Stimulated activated CD8-positive, alpha-beta memory T cell treated with anti-CD3 and anti-CD28 coated beads, Interleukin-4, amount 100 ng/mL, for 4 hours (primary cell): Measurements from ENCODE around the gene KIFBP.
"Not testable (repeated sequence)": the region's sequence is repeated elsewhere in the genome, so short reads cannot be mapped to it uniquely, and the experiment has no call there.

Source experiments
- DNase-seq, 2 donors: peaks; one replicate each; pipeline ENCODE4 v3.0.0-alpha.2; 2020; ENCODE audit warnings: low read depth in 2 of 2, low spot score in 1 of 2

Gene KIFBP, protein sequence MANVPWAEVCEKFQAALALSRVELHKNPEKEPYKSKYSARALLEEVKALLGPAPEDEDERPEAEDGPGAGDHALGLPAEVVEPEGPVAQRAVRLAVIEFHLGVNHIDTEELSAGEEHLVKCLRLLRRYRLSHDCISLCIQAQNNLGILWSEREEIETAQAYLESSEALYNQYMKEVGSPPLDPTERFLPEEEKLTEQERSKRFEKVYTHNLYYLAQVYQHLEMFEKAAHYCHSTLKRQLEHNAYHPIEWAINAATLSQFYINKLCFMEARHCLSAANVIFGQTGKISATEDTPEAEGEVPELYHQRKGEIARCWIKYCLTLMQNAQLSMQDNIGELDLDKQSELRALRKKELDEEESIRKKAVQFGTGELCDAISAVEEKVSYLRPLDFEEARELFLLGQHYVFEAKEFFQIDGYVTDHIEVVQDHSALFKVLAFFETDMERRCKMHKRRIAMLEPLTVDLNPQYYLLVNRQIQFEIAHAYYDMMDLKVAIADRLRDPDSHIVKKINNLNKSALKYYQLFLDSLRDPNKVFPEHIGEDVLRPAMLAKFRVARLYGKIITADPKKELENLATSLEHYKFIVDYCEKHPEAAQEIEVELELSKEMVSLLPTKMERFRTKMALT

DNA sequence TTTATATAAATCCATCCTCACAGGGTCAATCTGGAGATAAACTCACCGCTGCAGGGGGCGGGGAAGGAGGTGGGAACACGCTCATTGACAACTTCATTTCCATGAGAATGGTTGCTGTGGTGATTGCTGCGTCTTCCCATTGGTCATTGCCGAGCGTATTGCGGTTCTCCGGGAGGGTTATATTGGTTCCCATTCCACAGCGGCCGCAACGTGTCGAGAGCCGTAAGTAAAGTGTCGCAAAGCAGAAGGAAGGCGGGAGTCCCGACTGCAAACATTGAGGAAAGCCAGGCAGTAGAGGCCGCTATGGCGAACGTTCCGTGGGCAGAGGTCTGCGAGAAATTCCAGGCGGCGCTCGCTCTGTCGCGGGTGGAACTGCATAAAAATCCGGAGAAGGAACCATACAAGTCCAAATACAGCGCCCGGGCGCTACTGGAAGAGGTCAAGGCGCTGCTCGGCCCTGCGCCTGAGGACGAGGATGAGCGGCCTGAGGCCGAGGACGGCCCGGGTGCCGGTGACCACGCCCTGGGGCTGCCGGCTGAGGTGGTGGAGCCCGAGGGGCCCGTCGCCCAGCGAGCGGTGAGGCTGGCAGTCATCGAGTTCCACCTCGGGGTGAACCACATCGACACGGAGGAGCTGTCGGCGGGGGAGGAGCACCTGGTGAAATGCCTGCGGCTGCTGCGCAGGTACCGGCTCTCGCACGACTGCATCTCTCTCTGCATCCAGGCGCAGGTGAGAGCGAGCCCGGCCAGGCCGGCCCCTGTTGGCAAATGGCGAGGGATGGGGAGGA, at the start of gene KIFBP:
Gene KIFBP (plus strand): TSS at position 274 of the 787 bp plus-strand sequence. CDS start 30 bp downstream, at position 304.
- DNase-seq: peak; percentile 33 to 60

DNA sequence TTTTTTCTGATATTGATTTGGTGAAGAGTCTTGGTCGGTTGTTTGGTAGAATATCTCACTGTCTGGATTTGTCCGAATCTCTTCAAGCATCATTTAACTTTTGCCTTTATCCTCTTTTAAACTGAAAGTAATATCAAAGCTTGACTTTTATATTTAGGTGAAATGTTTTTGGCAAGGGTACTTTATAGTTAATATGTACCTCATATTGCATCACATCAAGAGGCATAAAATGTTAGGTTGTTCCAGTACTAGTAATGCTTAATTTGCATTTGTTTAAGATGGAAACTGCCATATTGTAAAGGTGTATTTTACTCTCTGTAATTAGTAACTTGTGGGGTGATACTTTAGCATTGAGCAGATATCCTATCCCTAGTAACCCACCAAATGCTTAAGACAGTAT, 49.7 kb upstream of the KIFBP start:
- no peak for DNase-seq

DNA sequence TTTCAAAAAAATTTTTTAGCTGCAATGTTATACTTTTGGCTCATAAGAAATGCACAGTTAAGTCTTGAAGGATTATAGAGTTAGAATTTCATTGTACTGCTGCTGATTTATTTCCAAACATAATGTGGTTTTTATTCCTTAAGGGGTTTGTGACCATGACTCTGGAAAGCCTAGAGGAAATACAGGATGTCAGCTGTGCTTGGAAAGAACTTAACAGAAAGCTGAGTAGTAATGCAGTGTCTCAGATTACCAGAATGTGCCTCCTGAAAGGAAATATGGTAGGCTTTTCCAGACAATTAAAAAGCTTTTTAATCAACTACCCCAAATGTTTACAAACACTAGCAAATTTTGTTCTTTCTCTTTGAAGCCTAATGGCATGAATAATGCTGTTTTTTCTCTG, 47.7 kb upstream of the KIFBP start:
- not testable (repeated sequence) for DNase-seq

DNA sequence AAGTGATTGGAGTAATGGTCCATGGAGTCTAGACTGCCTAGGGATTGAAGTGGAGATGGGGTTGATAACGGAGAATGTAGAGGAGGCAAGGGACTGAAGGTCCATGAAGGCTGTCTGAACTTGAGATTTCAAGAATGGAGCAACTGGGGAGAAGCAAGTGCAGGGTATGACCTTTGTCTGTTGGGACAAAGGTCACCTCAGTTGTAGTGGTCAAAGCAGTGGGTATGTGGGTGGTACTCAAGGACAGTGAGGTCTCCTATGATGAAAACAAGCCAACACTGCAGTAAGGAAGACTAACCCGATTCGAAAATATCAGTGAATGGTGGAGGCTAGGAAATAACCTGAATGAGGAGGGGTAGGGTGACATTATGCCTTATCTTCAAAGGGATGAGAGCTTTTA, 38.0 kb upstream of the KIFBP start:
- no peak for DNase-seq

DNA sequence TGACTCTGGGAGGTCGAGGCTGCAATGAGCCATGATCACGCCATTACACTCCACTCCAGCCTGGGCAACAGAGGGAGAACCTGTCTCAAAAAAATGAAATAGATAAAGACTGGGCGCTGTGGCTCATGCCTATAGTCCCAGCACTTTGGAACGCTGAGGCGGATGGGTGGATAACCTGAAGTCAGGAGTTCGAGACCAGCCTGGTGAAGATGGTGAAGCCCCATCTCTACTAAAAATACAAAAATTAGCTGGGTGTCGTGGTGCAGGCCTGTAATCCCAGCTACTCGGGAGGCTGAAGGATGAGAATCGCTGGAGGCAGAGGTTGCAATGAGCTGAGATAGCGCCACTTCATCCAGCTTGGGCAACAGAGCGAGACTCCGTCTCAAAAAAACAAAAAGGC, 33.7 kb upstream of the KIFBP start:
- DNase-seq: no peak

DNA sequence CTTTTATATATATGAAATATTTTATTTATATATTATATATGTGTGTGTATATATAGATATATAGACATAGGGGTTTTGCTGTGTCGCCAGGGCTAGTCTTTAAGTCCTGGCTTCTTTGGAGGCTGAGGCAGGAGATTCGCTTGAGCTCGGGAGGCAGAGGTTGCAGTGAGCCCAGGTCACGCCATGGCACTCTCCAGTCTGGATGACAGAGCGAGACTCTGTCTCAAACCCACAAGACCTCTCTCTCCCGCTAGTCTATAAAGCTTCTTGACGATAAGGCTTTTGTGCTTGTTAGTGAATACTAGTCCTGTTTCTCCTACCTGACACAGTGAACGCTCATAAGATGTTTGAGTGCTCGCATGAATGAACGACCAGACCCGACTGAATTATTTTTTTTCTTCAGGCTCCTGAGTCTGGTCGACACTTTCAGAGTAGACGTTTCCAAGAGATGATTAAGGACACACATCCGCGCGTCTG, 33.2 kb upstream of the KIFBP start:
- DNase-seq: no peak

DNA sequence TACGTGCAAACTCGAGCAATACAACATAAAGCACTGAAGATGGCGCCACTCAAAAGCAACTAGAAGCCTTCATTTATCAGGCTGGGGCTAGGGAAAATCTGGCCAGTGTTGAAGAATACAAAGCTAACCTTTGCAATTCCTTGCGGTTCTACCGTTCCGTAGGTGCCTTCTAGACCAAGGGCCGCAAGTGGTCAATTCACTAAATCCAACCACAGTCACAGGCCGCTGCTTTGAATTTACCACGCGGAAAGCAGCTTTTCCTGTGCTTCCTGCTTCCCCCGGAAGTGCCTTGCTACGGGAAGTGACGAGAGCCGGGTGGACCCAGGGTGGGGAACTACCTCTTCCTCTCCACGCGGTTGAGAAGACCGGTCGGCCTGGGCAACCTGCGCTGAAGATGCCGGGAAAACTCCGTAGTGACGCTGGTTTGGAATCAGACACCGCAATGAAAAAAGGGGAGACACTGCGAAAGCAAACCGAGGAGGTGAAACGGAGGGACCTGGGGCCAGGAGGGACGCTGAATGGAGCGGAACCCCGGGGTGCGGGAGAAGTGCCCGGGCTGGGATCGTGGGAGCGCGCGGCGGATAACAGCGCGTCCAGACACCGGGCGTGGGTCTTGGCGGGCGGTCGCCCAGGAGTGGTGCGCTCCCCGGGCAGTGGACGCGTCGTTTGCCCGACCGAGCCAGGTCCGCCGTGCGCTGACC, 32.6 kb upstream of the KIFBP start, which contains the start of gene DDX21:
Gene DDX21 (plus strand): TSS at position 339 of the 701 bp plus-strand sequence. CDS start 56 bp downstream, at position 395.
- DNase-seq: peak; percentile 78 to 82

DNA sequence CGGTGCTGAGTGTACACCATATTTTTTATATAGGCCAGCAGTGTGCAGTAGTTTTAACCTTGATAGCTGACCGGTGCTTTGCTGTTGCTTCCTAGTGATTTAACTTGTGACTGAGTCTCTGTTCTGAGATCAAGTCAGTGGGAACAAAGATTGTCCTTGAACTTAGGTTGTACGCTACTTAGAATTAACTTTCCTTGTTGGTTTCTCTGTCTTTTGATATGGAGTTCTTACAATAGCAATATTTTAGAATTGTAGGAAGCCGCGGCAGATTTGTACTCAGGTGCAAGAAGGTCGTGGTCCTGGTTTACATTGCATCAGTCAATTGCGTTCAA, 31.4 kb upstream of the KIFBP start:
- DNase-seq: no peak

DNA sequence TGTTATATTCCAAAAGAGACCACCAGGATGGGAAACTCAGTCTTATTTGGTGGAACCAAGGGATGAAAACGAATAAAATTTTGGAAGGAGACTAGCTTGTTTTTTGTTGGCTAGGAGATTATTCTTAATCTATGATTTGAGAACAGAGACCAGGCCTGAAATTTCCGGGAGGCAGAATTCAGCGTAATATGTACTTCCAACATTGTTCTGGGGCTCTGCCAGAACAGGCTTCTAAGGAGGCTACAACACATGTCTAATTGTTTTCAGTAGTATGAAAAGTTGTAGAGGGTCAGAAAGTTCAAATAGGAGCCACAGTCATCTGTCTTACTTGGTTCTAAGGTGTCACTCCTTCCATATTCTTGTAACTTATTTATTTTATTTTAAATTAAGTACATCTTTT, 30.9 kb upstream of the KIFBP start:
- no peak for DNase-seq

DNA sequence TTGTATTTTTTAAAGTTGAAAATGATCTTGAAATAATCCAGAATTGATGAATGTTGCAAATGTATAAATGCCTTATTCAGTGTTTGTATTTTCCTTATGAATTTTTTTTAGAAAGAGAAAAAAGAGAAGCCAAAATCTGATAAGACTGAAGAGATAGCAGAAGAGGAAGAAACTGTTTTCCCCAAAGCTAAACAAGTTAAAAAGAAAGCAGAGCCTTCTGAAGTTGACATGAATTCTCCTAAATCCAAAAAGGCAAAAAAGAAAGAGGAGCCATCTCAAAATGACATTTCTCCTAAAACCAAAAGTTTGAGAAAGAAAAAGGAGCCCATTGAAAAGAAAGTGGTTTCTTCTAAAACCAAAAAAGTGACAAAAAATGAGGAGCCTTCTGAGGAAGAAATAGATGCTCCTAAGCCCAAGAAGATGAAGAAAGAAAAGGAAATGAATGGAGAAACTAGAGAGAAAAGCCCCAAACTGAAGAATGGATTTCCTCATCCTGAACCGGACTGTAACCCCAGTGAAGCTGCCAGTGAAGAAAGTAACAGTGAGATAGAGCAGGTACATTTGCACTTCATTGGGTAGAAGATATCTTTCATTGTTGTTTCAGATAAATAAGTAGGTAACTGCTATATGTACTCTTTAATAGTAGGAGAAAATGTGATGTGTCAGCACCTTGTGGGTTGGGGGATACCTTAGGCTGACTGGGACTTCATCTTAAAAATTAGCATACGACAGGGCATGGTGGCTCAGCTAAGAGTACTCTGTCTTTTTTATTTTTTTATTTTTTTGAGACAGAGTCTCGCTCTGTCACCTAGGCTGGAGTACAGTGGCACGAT, 28.7 kb upstream of the KIFBP start:
- DNase-seq: no peak

DNA sequence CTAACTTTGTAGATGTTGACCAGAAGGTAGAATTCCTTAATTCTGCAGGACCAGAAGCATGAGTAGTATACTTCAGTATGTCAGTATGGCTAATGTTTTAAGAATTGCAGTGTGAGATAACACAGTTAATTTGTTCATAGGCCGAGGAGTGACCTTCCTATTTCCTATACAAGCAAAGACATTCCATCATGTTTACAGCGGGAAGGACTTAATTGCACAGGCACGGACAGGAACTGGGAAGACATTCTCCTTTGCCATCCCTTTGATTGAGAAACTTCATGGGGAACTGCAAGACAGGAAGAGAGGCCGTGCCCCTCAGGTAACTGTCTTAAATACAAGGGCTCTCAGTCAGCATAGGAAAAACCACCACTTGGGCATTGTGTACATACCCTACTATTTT, 25.5 kb upstream of the KIFBP start:
- DNase-seq: no peak

DNA sequence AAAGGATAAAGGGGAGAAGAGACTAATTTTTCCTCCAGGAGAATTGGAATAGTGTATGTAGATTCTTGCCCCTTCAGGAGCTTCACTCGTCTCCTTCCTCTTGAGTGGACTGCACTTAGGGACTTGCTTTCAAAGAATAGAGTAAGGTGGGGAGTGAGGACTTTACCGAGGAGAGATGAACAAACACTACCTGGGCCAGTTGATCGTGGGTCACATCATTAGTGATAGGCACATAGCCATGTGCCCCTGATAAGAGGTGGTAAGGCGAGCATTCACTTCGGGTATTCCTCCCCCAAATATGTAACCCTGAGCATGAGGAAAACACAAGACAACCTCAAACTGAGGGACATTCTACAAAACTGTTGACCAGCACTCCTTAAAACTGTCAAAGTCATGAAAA, 14.6 kb upstream of the KIFBP start:
- no peak for DNase-seq

DNA sequence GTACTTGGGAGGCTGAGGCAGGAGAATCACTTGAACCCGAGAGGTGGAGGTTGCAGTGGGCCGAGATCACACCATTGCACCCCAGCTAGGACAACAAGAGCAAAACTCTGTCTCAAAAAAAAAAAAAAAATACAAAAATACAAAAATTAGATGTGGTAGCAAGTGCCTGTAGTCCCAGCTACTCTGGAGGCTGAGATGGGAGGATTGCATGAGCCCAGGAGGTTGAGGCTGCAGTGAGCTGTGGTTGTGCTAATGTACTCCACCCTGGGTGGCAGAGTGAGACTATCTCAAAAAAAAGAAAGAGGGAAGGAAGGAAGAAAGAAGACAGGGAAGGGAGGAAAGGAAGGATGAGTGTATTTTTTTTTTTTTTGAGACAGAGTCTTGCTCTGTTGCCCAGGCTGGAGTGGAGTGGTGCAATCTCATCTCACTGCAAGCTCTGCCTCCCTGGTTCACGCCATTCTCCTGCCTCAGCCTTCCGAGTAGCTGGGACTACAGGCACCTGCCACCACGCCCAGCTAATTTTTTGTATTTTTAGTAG, 12.6 kb upstream of the KIFBP start:
- not testable (repeated sequence) for DNase-seq

DNA sequence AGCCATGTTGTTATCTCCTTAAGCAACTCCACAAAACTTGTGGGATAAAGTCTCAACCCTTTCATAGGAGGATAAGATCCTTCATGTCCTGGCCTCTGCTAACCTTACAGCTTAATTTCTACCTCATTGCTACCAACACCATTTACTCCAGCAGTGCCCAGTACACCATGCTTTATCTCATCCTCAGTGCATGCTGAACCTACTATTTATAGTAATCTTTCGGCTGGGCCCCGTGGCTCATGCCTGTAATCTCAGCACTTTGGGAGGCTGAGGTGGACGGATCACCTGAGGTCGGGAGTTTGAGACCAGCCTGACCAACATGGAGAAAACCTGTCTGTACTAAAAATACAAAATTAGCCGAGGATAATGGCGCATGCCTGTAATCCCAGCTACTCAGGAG, 8.9 kb upstream of the KIFBP start:
- DNase-seq: not testable (repeated sequence)

DNA sequence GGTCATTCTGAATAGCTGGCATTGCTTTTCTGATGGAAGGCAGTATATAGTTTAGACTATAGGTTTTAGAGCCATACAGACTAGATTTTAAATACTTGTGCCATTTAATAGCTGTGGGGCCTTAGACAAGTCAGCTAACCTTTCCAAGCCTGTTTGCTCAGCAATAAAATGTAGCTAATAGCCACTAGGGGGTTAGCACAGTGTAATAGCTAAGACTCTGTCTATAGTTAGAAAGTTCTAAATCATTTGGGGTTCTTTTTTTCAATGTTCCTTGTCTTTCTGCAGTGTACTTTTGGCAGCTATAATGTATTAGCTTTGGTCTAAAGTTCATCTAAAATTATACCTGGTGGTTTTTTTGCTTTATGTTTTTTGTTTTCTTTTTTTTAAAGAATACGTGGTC, 7.5 kb upstream of the KIFBP start:
- no peak for DNase-seq

DNA sequence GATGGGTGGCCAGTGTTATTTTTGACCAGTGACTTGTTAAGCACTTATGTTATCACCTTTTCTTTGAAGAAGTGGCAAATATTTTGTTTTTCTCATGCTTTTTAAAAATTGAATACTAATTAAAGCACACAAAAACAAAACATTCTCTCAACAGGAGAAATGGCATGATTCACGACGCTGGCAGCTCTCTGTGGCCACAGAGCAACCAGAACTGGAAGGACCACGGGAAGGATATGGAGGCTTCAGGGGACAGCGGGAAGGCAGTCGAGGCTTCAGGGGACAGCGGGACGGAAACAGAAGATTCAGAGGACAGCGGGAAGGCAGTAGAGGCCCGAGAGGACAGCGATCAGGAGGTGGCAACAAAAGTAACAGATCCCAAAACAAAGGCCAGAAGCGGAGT, 6.2 kb upstream of the KIFBP start:
- DNase-seq: no peak

DNA sequence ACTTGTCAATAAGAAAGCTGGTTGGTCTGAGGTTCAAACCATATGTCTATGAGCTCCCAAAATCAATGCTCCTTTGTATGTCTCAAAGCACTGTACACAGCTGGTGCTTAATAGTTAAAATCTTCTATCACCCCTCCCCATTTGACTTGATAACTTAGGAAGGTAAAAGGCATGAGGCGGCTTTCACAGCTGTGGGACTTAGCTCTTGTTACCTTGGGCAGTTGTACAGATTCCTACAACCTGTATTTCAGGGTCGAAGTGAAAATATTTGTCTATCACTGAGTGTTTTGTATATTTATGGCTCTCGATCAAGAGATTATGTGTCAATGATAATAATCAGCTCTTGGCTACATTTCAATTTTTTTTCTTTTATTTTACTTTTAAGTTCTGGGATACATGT, 992 bp upstream of the KIFBP start:
- DNase-seq: no peak

DNA sequence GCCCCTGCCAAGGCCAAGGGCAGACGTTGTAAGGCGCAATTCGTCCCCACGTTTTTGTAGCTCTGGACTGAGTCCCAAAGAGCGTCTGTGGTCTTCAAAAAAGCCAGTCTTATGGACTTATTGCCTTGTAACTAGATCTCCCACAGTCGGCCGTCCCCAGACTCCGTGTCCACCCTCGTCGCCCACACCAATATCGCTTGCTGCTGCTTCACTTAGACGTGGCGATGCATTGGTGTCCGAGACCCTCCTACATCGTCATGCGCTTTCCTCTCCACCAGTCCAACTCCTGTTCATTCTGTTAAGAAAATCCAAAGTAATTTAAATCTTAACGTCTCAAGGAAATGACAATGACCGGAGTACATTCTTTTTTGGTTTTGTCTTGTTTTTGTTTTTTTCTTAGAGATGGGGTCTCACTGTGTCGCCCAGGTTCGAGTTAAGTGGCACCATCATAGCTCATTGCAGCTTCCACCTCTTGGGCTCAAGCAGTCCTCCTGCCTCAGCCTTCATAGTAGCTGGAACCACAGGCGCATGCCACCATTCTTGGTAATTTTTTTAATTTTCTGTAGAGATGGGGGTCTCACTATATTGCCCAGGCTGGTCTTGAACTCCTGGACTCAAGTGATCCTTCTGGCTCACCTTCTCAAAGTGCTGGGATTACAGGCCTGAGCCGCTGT, 851 bp downstream of the KIFBP start:
- no peak for DNase-seq

DNA sequence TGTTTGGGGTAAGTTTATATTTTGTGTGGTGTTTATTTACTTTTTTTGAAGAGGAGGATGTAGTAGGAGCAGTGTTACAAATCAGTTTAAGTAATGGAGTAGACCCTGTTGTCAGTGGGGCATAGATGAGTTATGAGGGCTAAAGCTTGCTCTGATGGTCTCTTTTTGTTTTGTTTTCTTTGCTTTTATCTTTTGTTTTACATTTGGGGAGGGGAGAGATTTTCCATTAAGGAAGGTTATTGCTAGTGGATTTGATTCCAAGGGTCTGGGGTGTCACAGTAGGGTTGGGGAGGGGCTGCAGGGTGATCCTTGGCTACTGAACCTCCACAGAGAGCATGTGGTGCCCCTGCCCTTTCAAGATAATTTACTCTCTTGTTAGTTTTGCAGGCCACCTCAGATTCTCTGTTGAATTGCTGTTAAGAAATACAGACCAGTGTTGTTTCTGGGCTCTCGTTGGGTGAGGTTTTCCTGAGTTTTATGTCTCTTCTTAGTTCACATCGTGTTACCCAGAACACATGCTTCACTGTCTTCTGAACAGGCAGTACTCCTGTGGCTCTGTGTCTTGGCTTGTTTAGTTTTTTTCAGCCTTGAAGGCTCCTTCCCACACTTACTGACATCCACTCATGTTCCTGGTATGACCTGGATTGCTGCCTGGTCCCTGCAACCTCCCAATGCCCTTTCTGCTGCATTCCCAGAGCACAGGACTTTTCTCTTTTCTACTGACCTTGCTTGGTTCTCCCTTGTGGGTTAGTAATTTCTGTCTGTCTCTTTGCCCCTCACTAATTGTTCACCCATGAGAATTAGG, 4.2 kb downstream of the KIFBP start:
- DNase-seq: no peak
